WERI-Rb-1 (cell line): ENCODE results near the gene ZDHHC1.
"Not testable (repeated sequence)": the region's sequence is repeated elsewhere in the genome, so short reads cannot be mapped to it uniquely, and the experiment has no call there.

Experiments
- DNase-seq: peaks from one replicate; pipeline ENCODE4 v3.0.0-alpha.2; 2020
- H3K27ac ChIP-seq: fragments of 250-450 bp; sonication (Bioruptor Pico); 2 replicates; pipeline ENCODE4 v1.5.1; 2020; ENCODE audit warnings: mild to moderate bottlenecking, moderate library complexity
- H3K27me3 ChIP-seq: fragments of 250-450 bp; sonication (Bioruptor Pico); 2 replicates; pipeline ENCODE4 v1.5.1; 2021; ENCODE audit warnings: mild to moderate bottlenecking, low read depth, moderate library complexity; ENCODE audit not compliant: insufficient read depth, severe bottlenecking
- H3K36me3 ChIP-seq: fragments of 250-450 bp; sonication (Bioruptor Pico); 2 replicates; pipeline ENCODE4 v1.5.1; 2020; ENCODE audit warnings: mild to moderate bottlenecking, moderate library complexity
- H3K4me3 ChIP-seq: 2 replicates; pipeline ENCODE4 v1.5.1; 2011; ENCODE audit warnings: low read depth, mild to moderate bottlenecking, control low read depth, low read length
- H3K9me3 ChIP-seq: fragments of 250-450 bp; sonication (Bioruptor Pico); 2 replicates; pipeline ENCODE4 v1.5.1; 2021; ENCODE audit warnings: mild to moderate bottlenecking, moderate library complexity; ENCODE audit not compliant: severe bottlenecking
- TF ChIP-seq, protein P1 (sequence below): IDR thresholded peaks from 2 replicates; pipeline ENCODE4 v1.5.1; 2011; ENCODE audit warnings: low read depth, mild to moderate bottlenecking, control low read depth, inconsistent platforms, low read length

The ZDHHC1 gene

GRCh38 chr16:67357561-67357960, 58.7 kb downstream of the ZDHHC1 start:
- Histone ChIP-seq H3K27me3 (no peaks in the 10 kb centered on the region), H3K36me3 (no peaks in the 10 kb centered on the region), H3K9me3 (no peaks in the 10 kb centered on the region), H3K27ac (no peak overlapping the region), H3K4me3 (no peak overlapping the region)
- no peak for DNase-seq
- TF ChIP-seq, protein P1, sequence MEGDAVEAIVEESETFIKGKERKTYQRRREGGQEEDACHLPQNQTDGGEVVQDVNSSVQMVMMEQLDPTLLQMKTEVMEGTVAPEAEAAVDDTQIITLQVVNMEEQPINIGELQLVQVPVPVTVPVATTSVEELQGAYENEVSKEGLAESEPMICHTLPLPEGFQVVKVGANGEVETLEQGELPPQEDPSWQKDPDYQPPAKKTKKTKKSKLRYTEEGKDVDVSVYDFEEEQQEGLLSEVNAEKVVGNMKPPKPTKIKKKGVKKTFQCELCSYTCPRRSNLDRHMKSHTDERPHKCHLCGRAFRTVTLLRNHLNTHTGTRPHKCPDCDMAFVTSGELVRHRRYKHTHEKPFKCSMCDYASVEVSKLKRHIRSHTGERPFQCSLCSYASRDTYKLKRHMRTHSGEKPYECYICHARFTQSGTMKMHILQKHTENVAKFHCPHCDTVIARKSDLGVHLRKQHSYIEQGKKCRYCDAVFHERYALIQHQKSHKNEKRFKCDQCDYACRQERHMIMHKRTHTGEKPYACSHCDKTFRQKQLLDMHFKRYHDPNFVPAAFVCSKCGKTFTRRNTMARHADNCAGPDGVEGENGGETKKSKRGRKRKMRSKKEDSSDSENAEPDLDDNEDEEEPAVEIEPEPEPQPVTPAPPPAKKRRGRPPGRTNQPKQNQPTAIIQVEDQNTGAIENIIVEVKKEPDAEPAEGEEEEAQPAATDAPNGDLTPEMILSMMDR: no peak

DNA sequence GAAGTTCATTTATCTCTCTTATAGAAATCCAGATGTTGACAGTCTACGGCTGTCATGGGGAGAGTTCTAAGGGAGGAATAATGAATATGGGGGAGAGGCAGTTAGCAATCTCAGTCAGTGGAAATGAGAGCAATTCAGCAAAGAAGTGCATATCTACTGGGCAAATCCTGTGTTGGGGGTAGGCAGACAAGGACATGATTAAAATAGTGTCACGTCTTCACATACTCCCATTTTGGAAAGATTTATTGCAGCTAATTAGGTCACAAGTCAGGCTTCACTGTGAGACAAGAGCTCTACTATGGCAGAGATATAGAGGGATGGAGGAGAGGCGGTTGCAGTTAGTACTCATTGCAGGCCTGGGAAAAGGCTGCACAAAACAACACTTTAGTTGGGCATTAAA, 59.9 kb downstream of the ZDHHC1 start:
- no peaks in the 10 kb centered on the region for H3K36me3 ChIP-seq
- H3K4me3 ChIP-seq: no peak overlapping the region
- H3K27ac ChIP-seq: no peak overlapping the region
- H3K27me3 ChIP-seq: no peaks in the 10 kb centered on the region
- H3K9me3 ChIP-seq: no peaks in the 10 kb centered on the region
- no peak for DNase-seq
- TF ChIP-seq, protein P1: no peak

- not testable (repeated sequence) for H3K36me3 ChIP-seq, H3K4me3 ChIP-seq, H3K27me3 ChIP-seq, DNase-seq, H3K27ac ChIP-seq, H3K9me3 ChIP-seq
Measured at GRCh38 chr16:67352463-67352862, 63.8 kb downstream of the ZDHHC1 start.

- TF ChIP-seq, protein P1: no peak
- H3K27ac ChIP-seq: no peak overlapping the region
- DNase-seq: no peak
- no peaks in the 10 kb centered on the region for H3K27me3 ChIP-seq
- H3K36me3 ChIP-seq: no peaks in the 10 kb centered on the region
- H3K9me3 ChIP-seq: no peaks in the 10 kb centered on the region
- H3K4me3 ChIP-seq: no peak overlapping the region
Measured at GRCh38 chr16:67350324-67350723, 66.0 kb downstream of the ZDHHC1 start.

DNA sequence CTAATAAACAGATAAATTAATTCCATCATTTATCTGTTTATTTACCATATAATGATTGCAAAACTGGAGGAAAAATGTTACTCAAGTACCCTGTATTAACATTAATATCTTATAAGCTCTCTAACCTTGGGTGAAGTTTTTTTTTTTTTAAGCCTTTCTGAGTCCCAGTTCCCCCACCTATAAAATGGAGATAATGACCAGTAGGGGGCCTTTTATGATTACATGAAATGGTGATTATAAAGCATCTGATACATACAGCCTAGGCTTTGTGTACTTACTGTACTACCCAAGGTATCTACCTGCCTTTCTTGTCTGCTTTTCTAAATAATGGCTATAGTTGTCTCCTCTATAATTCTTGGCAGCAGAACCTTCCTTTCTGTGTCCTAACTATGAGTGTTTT, 67.1 kb downstream of the ZDHHC1 start:
- Histone ChIP-seq H3K9me3 (no peaks in the 10 kb centered on the region), H3K36me3 (no peaks in the 10 kb centered on the region), H3K4me3 (no peak overlapping the region), H3K27ac (no peak overlapping the region), H3K27me3 (no peaks in the 10 kb centered on the region)
- DNase-seq: no peak
- TF ChIP-seq, protein P1: peak; percentile 13; the same call in 1 of the 2 replicates

DNA sequence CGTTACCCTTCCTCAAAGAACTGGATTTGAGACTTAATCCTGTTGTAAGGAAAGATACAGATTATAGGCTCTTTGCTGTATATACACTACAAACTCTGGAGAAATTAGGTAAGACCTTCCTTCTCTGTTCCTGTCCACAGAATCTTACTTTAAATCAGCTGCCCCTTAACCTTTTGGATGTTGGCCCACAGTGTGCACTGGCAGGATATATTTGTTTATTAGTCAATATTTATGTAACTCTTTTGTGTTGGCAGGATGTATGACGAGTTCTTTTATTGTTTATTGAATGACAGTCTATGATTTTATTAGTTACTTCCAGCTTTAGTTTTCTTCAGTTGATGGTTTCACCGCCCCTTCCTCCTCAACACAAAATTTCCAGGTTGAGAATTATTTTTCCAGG, 69.9 kb downstream of the ZDHHC1 start:
- no peak overlapping the region for H3K27ac ChIP-seq
- DNase-seq: no peak
- no peaks in the 10 kb centered on the region for H3K9me3 ChIP-seq
- no peaks in the 10 kb centered on the region for H3K27me3 ChIP-seq
- no peaks in the 10 kb centered on the region for H3K36me3 ChIP-seq
- TF ChIP-seq, protein P1: no peak
- H3K4me3 ChIP-seq: no peak overlapping the region
